ENCODE data around the gene SIDT2.

The SIDT2 gene

GRCh38 chr11:117189941-117190544 lies 11.5 kb downstream of the SIDT2 start:
- DNase-seq: no peak

GRCh38 chr11:117191680-117192400 lies 13.3 kb downstream of the SIDT2 start:
- DNase-seq: no peak

GRCh38 chr11:117192401-117192875 lies 13.9 kb downstream of the SIDT2 start:
- DNase-seq: no peak

GRCh38 chr11:117193130-117194020 lies 14.8 kb downstream of the SIDT2 start:
- no peak for DNase-seq

GRCh38 chr11:117194267-117194666 lies 15.7 kb downstream of the SIDT2 start:
- DNase-seq: no peak

GRCh38 chr11:117195258-117195657 lies 16.7 kb downstream of the SIDT2 start:
- no peak for DNase-seq

GRCh38 chr11:117195761-117196160 lies 17.2 kb downstream of the SIDT2 start:
- DNase-seq: no peak

- DNase-seq: no peak
Observed at GRCh38 chr11:117197006-117197405, 18.5 kb downstream of the SIDT2 start.

GRCh38 chr11:117197516-117198456 lies 19.2 kb downstream of the SIDT2 start:
- no peak for DNase-seq

- no peak for DNase-seq
Observed at GRCh38 chr11:117198613-117199012, 20.1 kb downstream of the SIDT2 start.

GRCh38 chr11:117199053-117199915 lies 20.7 kb downstream of the SIDT2 start, which contains the start of gene TAGLN:
Gene TAGLN, plus strand, starts transcription at chr11:117199370. Its CDS starts 3,644 bp downstream, at chr11:117203014.
- DNase-seq: no peak

GRCh38 chr11:117199916-117200812 lies 21.6 kb downstream of the SIDT2 start:
- no peak for DNase-seq

- DNase-seq: no peak
Observed at GRCh38 chr11:117200813-117201657, 22.5 kb downstream of the SIDT2 start.

- DNase-seq: no peak
Observed at GRCh38 chr11:117201658-117202305, 23.2 kb downstream of the SIDT2 start.

GRCh38 chr11:117202386-117203068 lies 24.0 kb downstream of the SIDT2 start:
- DNase-seq: no peak

GRCh38 chr11:117203069-117203407 lies 24.5 kb downstream of the SIDT2 start:
- DNase-seq: no peak

- DNase-seq: no peak
Observed at GRCh38 chr11:117204283-117205080, 25.9 kb downstream of the SIDT2 start.

Data from cerebellar nuclear complex (tissue), 1 donor.